Activated CD8-positive, alpha-beta T cell treated with anti-CD3 and anti-CD28 coated beads, Interleukin-2, amount 10 ng/mL, durations not matched to agents 7 days and 5 days (primary cell): ENCODE results near the gene RHOC. TPM values are rescaled to one million over a fixed set of nuclear protein-coding genes. Genes with fewer than 3 reads are reported as not detected.

Source experiments
- total RNA-seq, 2 experiments: library from RNA; stranded (reverse); gene quantifications; one replicate each; pipeline ENCODE4 v1.2.3, GENCODE V29; 2021

The RHOC gene
- total RNA-seq, 2 experiments from 2014 or later = 85.6 to 93.8 TPM

Other genes starting within 250 kb of the RHOC start
- gene WNT2B, start 198.2 kb downstream of the RHOC start, total RNA-seq = not detected
- gene ST7L, start 88.0 kb downstream of the RHOC start, total RNA-seq = 10 to 100 TPM; 12.3 to 12.5 TPM
- gene CAPZA1, start 87.3 kb downstream of the RHOC start, total RNA-seq = 100 to 1,000 TPM; 279 to 280 TPM
- 100 to 1,000 TPM; 120 TPM for gene MOV10, start 32.5 kb downstream of the RHOC start, total RNA-seq
- gene PPM1J, start 8.2 kb upstream of the RHOC start, total RNA-seq = not detected
- 10 to 100 TPM; 53.0 to 54.5 TPM for gene SLC16A1, start 249.1 kb upstream of the RHOC start, total RNA-seq